ENCODE measurements around the gene CSPG4.

GRCh38 chr15:75648156-75649000, 64.3 kb downstream of the CSPG4 start:
- TF ChIP-seq ATF3 (CRISPR knock-in tag; IDR thresholded peaks at IDR 0.05) (no peak; the same call in 1 of the 2 replicates), ZFP36 (IDR thresholded peaks at IDR 0.05; ENCODE audit: borderline replicate concordance, low read depth, low read length, partially characterized antibody) (no peak), ZBTB49 (CRISPR knock-in tag; IDR thresholded peaks at IDR 0.05; ENCODE audit: borderline replicate concordance) (no peak), TBL1XR1 (IDR thresholded peaks at IDR 0.05; ENCODE audit: borderline replicate concordance, low read length, partially characterized antibody) (no peak), ZNF639 (CRISPR knock-in tag; conservative IDR thresholded peaks at IDR 0.05) (no peak), LCORL (IDR thresholded peaks at IDR 0.05) (no peak), LCORL (CRISPR knock-in tag; IDR thresholded peaks at IDR 0.05) (peak; percentile 0; the same call in 1 of the 2 replicates), NCOA5 (CRISPR knock-in tag; IDR thresholded peaks at IDR 0.05) (no peak), SP1 (IDR thresholded peaks at IDR 0.05) (no peak), SP1 (CRISPR knock-in tag; IDR thresholded peaks at IDR 0.05) (no peak), GTF3A (CRISPR knock-in tag; conservative IDR thresholded peaks at IDR 0.05) (no peak), TBP (CRISPR knock-in tag; IDR thresholded peaks at IDR 0.05) (no peak), ZNF280B (CRISPR knock-in tag; IDR thresholded peaks at IDR 0.05; ENCODE audit: borderline replicate concordance) (no peak), ZNF333 (CRISPR knock-in tag; IDR thresholded peaks at IDR 0.05; ENCODE audit: borderline replicate concordance) (no peak)

Measured in HepG2 (cell line).